Posterior vena cava (tissue), 2 donors: ENCODE measurements around the gene TALDO1. TPM values are rescaled to one million over a fixed set of nuclear protein-coding genes. Genes with fewer than 3 reads are reported as not detected.

Experiments used
- DNase-seq: peaks from one replicate; pipeline ENCODE4 v3.0.0-alpha.2; 2020; ENCODE audit warnings: low spot score
- intact Hi-C, 2 donors: fragments of 100-400 bp; cut with DNase I; formaldehyde crosslinking; loops; one replicate each; pipeline versions ENCODE4 v1.14.1 to v1.14.2; 2022 to 2023
- total RNA-seq, 2 donors: library from RNA; stranded (reverse); fragmentation: NEBNext Ultra II Directional; extraction: Animal tissue kit (Norgen Biotek cat#: 25700); gene quantifications; one replicate each; pipeline ENCODE4 v1.2.1, GENCODE V29; 2021
- donor health status: DM: yes; HTN: yes; CAD: no.
- donor health status: DM: yes; HTN: yes; CAD: no.

Gene TALDO1
- total RNA-seq, 2 donors from 2014 or later, result 76.8 to 109 TPM

- no peak for DNase-seq
- intact Hi-C loops, result no loop called here
These were observed 29.5 kb downstream of the TALDO1 start for GRCh38 chr11:776561-777287.

- intact Hi-C loops, result no loop called here
These were observed 30.3 kb downstream of the TALDO1 start, which contains the start of gene GATD1 for GRCh38 chr11:777288-778255. GATD1 (minus strand) TSS chr11:777487; CDS start chr11:777462, 25 bp downstream.

GRCh38 chr11:778976-779954, 32.0 kb downstream of the TALDO1 start:
- DNase-seq, result no peak
- intact Hi-C loops, result no loop called here

More at GRCh38 chr11:777288-778255, 30.3 kb downstream of the TALDO1 start, which contains the start of gene GATD1:
- DNase-seq, result peak; percentile 98

- DNase-seq, result no peak
- intact Hi-C loops, result no loop called here
These were observed 32.8 kb downstream of the TALDO1 start for GRCh38 chr11:779955-780532.

GRCh38 chr11:782264-783174, 35.3 kb downstream of the TALDO1 start:
- intact Hi-C loops, result no loop called here
- DNase-seq, result no peak

- intact Hi-C loops, result no loop called here
- peak; percentile 93 for DNase-seq
These were observed 36.3 kb downstream of the TALDO1 start for GRCh38 chr11:783581-784015.

- DNase-seq, result no peak
- intact Hi-C loops, result no loop called here
These were observed 39.2 kb downstream of the TALDO1 start for GRCh38 chr11:786235-787083.

GRCh38 chr11:787084-787675, 39.9 kb downstream of the TALDO1 start:
- DNase-seq, result no peak
- intact Hi-C loops, result no loop called here

GRCh38 chr11:788009-788640, 40.9 kb downstream of the TALDO1 start:
- no peak for DNase-seq
- intact Hi-C loops, result no loop called here

GRCh38 chr11:788953-789940, 42.0 kb downstream of the TALDO1 start:
- no peak for DNase-seq
- intact Hi-C loops, result no loop called here

- no peak for DNase-seq
- intact Hi-C loops, result loop anchor here in 1 of 2 donors (10.0 kb wide), 1 partner anchor 125 kb away; no protein-coding TSS in a partner anchor
These were observed 42.7 kb downstream of the TALDO1 start, which contains the start of gene CEND1 for GRCh38 chr11:789943-790342. CEND1 (minus strand) TSS chr11:790090; CDS start chr11:788576, 1,514 bp downstream.

GRCh38 chr11:790721-791564, 43.7 kb downstream of the TALDO1 start:
- no peak for DNase-seq
- intact Hi-C loops, result loop anchor here in 1 of 2 donors (10.0 kb wide), 1 partner anchor 126 kb away; no protein-coding TSS in a partner anchor
